HG02885 (cell line): ENCODE results near the gene DENND2D.

Experiments used
- ATAC-seq: cut with Tn5 transposase; IDR thresholded peaks from one replicate; pipeline ENCODE4 v1.9.1; 2021; ENCODE audit warnings: mild to moderate bottlenecking; ENCODE audit not compliant: unreplicated experiment, poor library complexity

DENND2D gene

GRCh38 chr1:111142356-111142975 lies 58.0 kb downstream of the DENND2D start:
- ATAC-seq = no peak

GRCh38 chr1:111141245-111142220 lies 58.9 kb downstream of the DENND2D start:
- no peak for ATAC-seq

- no peak for ATAC-seq
Observed at GRCh38 chr1:111140680-111140967, 59.8 kb downstream of the DENND2D start.

- peak; percentile 68 for ATAC-seq
Observed at GRCh38 chr1:111139956-111140679, 60.3 kb downstream of the DENND2D start, which contains the start of the genes CEPT1 and DRAM2. Gene CEPT1, plus strand, starts transcription at chr1:111140223. Its CDS starts 7,492 bp downstream, at chr1:111147715. Gene DRAM2, minus strand, starts transcription at chr1:111140093. Its CDS starts 8,539 bp downstream, at chr1:111131554.

GRCh38 chr1:111139324-111139955 lies 61.0 kb downstream of the DENND2D start:
- no peak for ATAC-seq
